ENCODE measurements around the gene PCA3. TPM values are rescaled to one million over a fixed set of nuclear protein-coding genes. Genes with fewer than 3 reads are reported as not detected.

The PCA3 gene
- total RNA-seq, 1 donor from 2014 or later = not detected

GRCh38 chr9:76793784-76794431 is 29.7 kb downstream of the PCA3 start:
- H3K27me3 ChIP-seq (ENCODE audit: control insufficient read depth, insufficient read depth, low read length) = no peaks in the 10 kb centered on the region
- TF ChIP-seq CTCF (IDR thresholded peaks at IDR 0.05; ENCODE audit: insufficient read depth, low read length, severe bottlenecking) = no peak
- H3K36me3 ChIP-seq (ENCODE audit: control insufficient read depth, insufficient read depth, low read length) = no peaks in the 10 kb centered on the region
- FAIRE-seq = no peak
- no peak for DNase-seq (ENCODE audit: low read depth)
- H3K4me3 ChIP-seq (ENCODE audit: low read depth, low read length) = no peak overlapping the region

GRCh38 chr9:76796296-76796695 is 32.1 kb downstream of the PCA3 start:
- no peak for DNase-seq (ENCODE audit: low read depth)
- no peak for FAIRE-seq
- Histone ChIP-seq H3K4me3 (ENCODE audit: low read depth, low read length) (no peak overlapping the region), H3K36me3 (ENCODE audit: control insufficient read depth, insufficient read depth, low read length) (no peaks in the 10 kb centered on the region), H3K27me3 (ENCODE audit: control insufficient read depth, insufficient read depth, low read length) (no peaks in the 10 kb centered on the region)
- no peak for TF ChIP-seq CTCF (IDR thresholded peaks at IDR 0.05; ENCODE audit: insufficient read depth, low read length, severe bottlenecking)

GRCh38 chr9:76798527-76798926 is 34.3 kb downstream of the PCA3 start:
- FAIRE-seq (no peak), DNase-seq (ENCODE audit: low read depth) (no peak)
- TF ChIP-seq CTCF (IDR thresholded peaks at IDR 0.05; ENCODE audit: insufficient read depth, low read length, severe bottlenecking) = no peak
- Histone ChIP-seq H3K36me3 (ENCODE audit: control insufficient read depth, insufficient read depth, low read length) (no peaks in the 10 kb centered on the region), H3K27me3 (ENCODE audit: control insufficient read depth, insufficient read depth, low read length) (no peaks in the 10 kb centered on the region), H3K4me3 (ENCODE audit: low read depth, low read length) (no peak overlapping the region)

GRCh38 chr9:76799473-76799872 is 35.2 kb downstream of the PCA3 start:
- DNase-seq (ENCODE audit: low read depth) (no peak), FAIRE-seq (no peak)
- Histone ChIP-seq H3K36me3 (ENCODE audit: control insufficient read depth, insufficient read depth, low read length) (no peaks in the 10 kb centered on the region), H3K4me3 (ENCODE audit: low read depth, low read length) (no peak overlapping the region), H3K27me3 (ENCODE audit: control insufficient read depth, insufficient read depth, low read length) (no peaks in the 10 kb centered on the region)
- no peak for TF ChIP-seq CTCF (IDR thresholded peaks at IDR 0.05; ENCODE audit: insufficient read depth, low read length, severe bottlenecking)

- TF ChIP-seq CTCF (IDR thresholded peaks at IDR 0.05; ENCODE audit: insufficient read depth, low read length, severe bottlenecking) = no peak
- FAIRE-seq = no peak
- Histone ChIP-seq H3K36me3 (ENCODE audit: control insufficient read depth, insufficient read depth, low read length) (no peaks in the 10 kb centered on the region), H3K27me3 (ENCODE audit: control insufficient read depth, insufficient read depth, low read length) (no peaks in the 10 kb centered on the region), H3K4me3 (ENCODE audit: low read depth, low read length) (no peak overlapping the region)
- DNase-seq (ENCODE audit: low read depth) = no peak
Observed at GRCh38 chr9:76800901-76801300, 36.7 kb downstream of the PCA3 start.

GRCh38 chr9:76803083-76803482 is 38.8 kb downstream of the PCA3 start:
- TF ChIP-seq CTCF (IDR thresholded peaks at IDR 0.05; ENCODE audit: insufficient read depth, low read length, severe bottlenecking) = no peak
- DNase-seq (ENCODE audit: low read depth) = no peak
- H3K4me3 ChIP-seq (ENCODE audit: low read depth, low read length) = no peak overlapping the region
- no peak for FAIRE-seq
- H3K36me3 ChIP-seq (ENCODE audit: control insufficient read depth, insufficient read depth, low read length) = no peaks in the 10 kb centered on the region
- H3K27me3 ChIP-seq (ENCODE audit: control insufficient read depth, insufficient read depth, low read length) = no peaks in the 10 kb centered on the region
